ENCODE results near the gene TMPRSS4. TPM values are rescaled to one million over a fixed set of nuclear protein-coding genes. Genes with fewer than 3 reads are reported as not detected.

TMPRSS4 gene
- total RNA-seq, 2 donors from 2014 or later = 309 to 344 TPM

- Histone ChIP-seq H3K27ac (no peak overlapping the region), H3K9me3 (no peaks in the 10 kb centered on the region), H3K36me3 (no peaks in the 10 kb centered on the region), H3K27me3 (no peaks in the 10 kb centered on the region), H3K9ac (ENCODE audit: low read depth in 2 of 2, low read length in 2 of 2) (no peak overlapping the region), H3K4me1 (no peaks in the 10 kb centered on the region), H3K4me3 (no peak overlapping the region)
- intact Hi-C loops (cut with DNase I) = no loop called here
- TF ChIP-seq CTCF (IDR thresholded peaks at IDR 0.05) = no peak
- DNase-seq = no peak
Measured at GRCh38 chr11:118042796-118043195, 34.1 kb upstream of the TMPRSS4 start.

DNA sequence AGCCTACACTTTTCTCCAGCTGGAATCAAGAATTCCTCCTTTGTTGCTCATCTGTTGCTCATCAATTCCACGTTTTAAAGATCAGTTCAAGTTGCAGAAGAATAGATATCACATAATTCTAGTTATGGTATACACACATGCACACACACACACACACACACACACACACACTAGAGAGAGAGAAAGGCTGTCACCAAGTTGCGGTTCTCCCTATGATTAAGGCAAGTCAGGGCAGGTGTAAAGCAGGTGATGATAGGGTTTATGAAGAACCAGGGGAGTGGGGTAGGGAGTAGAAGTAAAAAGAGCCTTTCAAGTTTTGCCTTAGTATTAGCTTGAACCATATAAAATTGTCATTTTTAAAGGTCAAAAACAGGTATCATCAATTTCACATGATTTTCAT, 31.7 kb upstream of the TMPRSS4 start:
- H3K4me1 ChIP-seq = no peaks in the 10 kb centered on the region
- intact Hi-C loops (cut with DNase I) = no loop called here
- H3K4me3 ChIP-seq = no peak overlapping the region
- H3K9me3 ChIP-seq = no peaks in the 10 kb centered on the region
- H3K36me3 ChIP-seq = no peaks in the 10 kb centered on the region
- no peak overlapping the region for H3K27ac ChIP-seq
- no peaks in the 10 kb centered on the region for H3K27me3 ChIP-seq
- no peak for DNase-seq
- no peak for TF ChIP-seq CTCF (IDR thresholded peaks at IDR 0.05)
- H3K9ac ChIP-seq (ENCODE audit: low read depth in 2 of 2, low read length in 2 of 2) = no peak overlapping the region

GRCh38 chr11:118046051-118046963, 30.6 kb upstream of the TMPRSS4 start:
- DNase-seq = no peak

GRCh38 chr11:118046964-118047700, 29.7 kb upstream of the TMPRSS4 start:
- Histone ChIP-seq H3K9me3 (no peaks in the 10 kb centered on the region), H3K27me3 (no peaks in the 10 kb centered on the region), H3K4me3 (no peak overlapping the region), H3K27ac (no peak overlapping the region), H3K9ac (ENCODE audit: low read depth in 2 of 2, low read length in 2 of 2) (no peak overlapping the region), H3K36me3 (no peaks in the 10 kb centered on the region), H3K4me1 (no peaks in the 10 kb centered on the region)
- intact Hi-C loops (cut with DNase I) = no loop called here
- DNase-seq = no peak
- TF ChIP-seq CTCF (IDR thresholded peaks at IDR 0.05) = no peak

More at GRCh38 chr11:118046051-118046963, 30.6 kb upstream of the TMPRSS4 start:
- H3K36me3 ChIP-seq = no peaks in the 10 kb centered on the region
- no peaks in the 10 kb centered on the region for H3K9me3 ChIP-seq
- no peak for TF ChIP-seq CTCF (IDR thresholded peaks at IDR 0.05)
- H3K27ac ChIP-seq = no peak overlapping the region
- H3K4me1 ChIP-seq = no peaks in the 10 kb centered on the region
- intact Hi-C loops (cut with DNase I) = no loop called here
- H3K4me3 ChIP-seq = no peak overlapping the region
- H3K27me3 ChIP-seq = no peaks in the 10 kb centered on the region
- H3K9ac ChIP-seq (ENCODE audit: low read depth in 2 of 2, low read length in 2 of 2) = no peak overlapping the region

- Histone ChIP-seq H3K27ac (no peak overlapping the region), H3K27me3 (no peaks in the 10 kb centered on the region), H3K4me3 (no peak overlapping the region), H3K9me3 (no peaks in the 10 kb centered on the region), H3K4me1 (no peaks in the 10 kb centered on the region), H3K36me3 (no peaks in the 10 kb centered on the region), H3K9ac (ENCODE audit: low read depth in 2 of 2, low read length in 2 of 2) (no peak overlapping the region)
- TF ChIP-seq CTCF (IDR thresholded peaks at IDR 0.05) = no peak
- DNase-seq = no peak
- intact Hi-C loops (cut with DNase I) = no loop called here
Measured at GRCh38 chr11:118047749-118048148, 29.1 kb upstream of the TMPRSS4 start.

Data from colonic mucosa (tissue), 4 donors.